K562 (cell line): ENCODE measurements around the gene LHFPL5. TPM values are rescaled to one million over a fixed set of nuclear protein-coding genes. Genes with fewer than 3 reads are reported as not detected.

Experiments used
- C11orf30 ChIP-seq: fragments of 450-650 bp; IDR thresholded peaks from 2 replicates; pipeline ENCODE4 v1.6.1; 2016; ENCODE audit warnings: low read depth, mild to moderate bottlenecking
- CEBPB ChIP-seq: fragments of 450-650 bp; IDR thresholded peaks from 2 replicates; pipeline ENCODE4 v1.6.1; 2016; ENCODE audit warnings: missing genetic modification characterization, missing compliant biosample characterization
- CHCHD3 ChIP-seq: fragments of 250-450 bp; sonication (Bioruptor Pico); IDR thresholded peaks from 2 replicates; pipeline ENCODE4 v2.1.2; 2022; ENCODE audit warnings: mild to moderate bottlenecking
- DMBX1 ChIP-seq: fragments of 250-450 bp; sonication (Bioruptor Pico); IDR thresholded peaks from 2 replicates; pipeline ENCODE4 v1.8.0; 2022; ENCODE audit warnings: inconsistent platforms, mild to moderate bottlenecking, moderate library complexity, borderline replicate concordance
- EP400 ChIP-seq: fragments of 450-650 bp; IDR thresholded peaks from 2 replicates; pipeline ENCODE4 v1.6.1; 2017; ENCODE audit warnings: antibody characterized with exemption, mild to moderate bottlenecking, moderate library complexity
- HNRNPL ChIP-seq: fragments of 200-400 bp; formaldehyde crosslinking; IDR thresholded peaks from 2 replicates; pipeline ENCODE4 v1.6.1; 2017; ENCODE audit warnings: low read depth, mild to moderate bottlenecking, low read length
- MAFG ChIP-seq: fragments of 450-650 bp; conservative IDR thresholded peaks from 2 replicates; pipeline ENCODE4 v1.6.1; 2016; ENCODE audit warnings: missing genetic modification characterization, missing compliant biosample characterization
- NFE2 ChIP-seq: IDR thresholded peaks from 2 replicates; pipeline ENCODE4 v1.6.1; 2014; ENCODE audit warnings: antibody characterized with exemption, low read depth
- NR2C1 ChIP-seq, 2 experiments: fragments of 450-650 bp; IDR thresholded peaks; 2 replicates each; pipeline ENCODE4 v1.6.1; 2017; ENCODE audit warnings: mild to moderate bottlenecking in 2 of 2, antibody characterized with exemption in 1 of 2, inconsistent platforms in 1 of 2, missing compliant biosample characterization in 1 of 2, missing genetic modification characterization in 1 of 2
- RNF219 ChIP-seq: fragments of 250-450 bp; sonication (Bioruptor Pico); IDR thresholded peaks from 2 replicates; pipeline ENCODE4 v1.5.0; 2022; ENCODE audit warnings: mild to moderate bottlenecking
- SNIP1 ChIP-seq: fragments of 450-650 bp; IDR thresholded peaks from 2 replicates; pipeline ENCODE4 v1.7.1; 2017; ENCODE audit warnings: low read depth, mild to moderate bottlenecking
- STAG1 ChIP-seq: sonication (generic); formaldehyde crosslinking; IDR thresholded peaks from 2 replicates; pipeline ENCODE4 v1.5.0; 2020; ENCODE audit warnings: missing genetic modification reagents, borderline replicate concordance
- TFAM ChIP-seq: fragments of 250-450 bp; sonication (Bioruptor Pico); conservative IDR thresholded peaks from 2 replicates; pipeline ENCODE4 v1.5.0; 2021; ENCODE audit warnings: mild to moderate bottlenecking, moderate library complexity
- ZFX ChIP-seq: sonication (generic); formaldehyde crosslinking; IDR thresholded peaks from 2 replicates; pipeline ENCODE4 v1.8.0; 2022; ENCODE audit warnings: mild to moderate bottlenecking, missing genetic modification reagents, moderate library complexity
- ZNF134 ChIP-seq: fragments of 250-450 bp; sonication (Bioruptor Pico); conservative IDR thresholded peaks from 2 replicates; pipeline ENCODE4 v1.4.0; 2020
- ZNF699 ChIP-seq: fragments of 250-450 bp; sonication (Bioruptor Pico); IDR thresholded peaks from 2 replicates; pipeline ENCODE4 v1.8.0; 2021; ENCODE audit warnings: mild to moderate bottlenecking, moderate library complexity; ENCODE audit not compliant: insufficient replicate concordance
- polyA plus RNA-seq, 8 experiments: library from polyadenylated mRNA; depleted of rRNA in 4 of 8; stranded (reverse) in 5 of 8; unstranded in 3 of 8; fragments of >200 nt; fragmentation: Nextera tagmentation in 2 of 8; fragmentation: Illumina TruSeq in 1 of 8; extraction: Ambion mirVana in 2 of 8; extraction: Trizol in 1 of 8; gene quantifications; 2 replicates each; pipeline versions ENCODE4 v1.2.1 to v1.2.3, GENCODE V29; 2011 to 2014; ENCODE audit warnings: inconsistent platforms in 1 of 8, missing spikeins in 1 of 8
- total RNA-seq, 7 experiments: library from RNA; depleted of rRNA in 6 of 7; stranded (reverse); fragments of >200 nt in 6 of 7; fragmentation: Illumina TruSeq in 2 of 7; extraction: Trizol in 2 of 7; gene quantifications; 2 replicates each; pipeline versions ENCODE4 v1.2.1 to v1.2.3, GENCODE V29; 2011 to 2021; ENCODE audit warnings: low replicate concordance in 1 of 7
- TF ChIP-seq, protein P1 (sequence below): sonication (generic); formaldehyde crosslinking; IDR thresholded peaks from 2 replicates; pipeline ENCODE4 v1.8.0; 2022; ENCODE audit warnings: mild to moderate bottlenecking, missing genetic modification reagents

The LHFPL5 gene
- total and polyA plus RNA-seq, 9 of the 15 experiments (the other 6 are each of a cell fraction or from before 2014, with no cell fraction given), result not detected

DNA sequence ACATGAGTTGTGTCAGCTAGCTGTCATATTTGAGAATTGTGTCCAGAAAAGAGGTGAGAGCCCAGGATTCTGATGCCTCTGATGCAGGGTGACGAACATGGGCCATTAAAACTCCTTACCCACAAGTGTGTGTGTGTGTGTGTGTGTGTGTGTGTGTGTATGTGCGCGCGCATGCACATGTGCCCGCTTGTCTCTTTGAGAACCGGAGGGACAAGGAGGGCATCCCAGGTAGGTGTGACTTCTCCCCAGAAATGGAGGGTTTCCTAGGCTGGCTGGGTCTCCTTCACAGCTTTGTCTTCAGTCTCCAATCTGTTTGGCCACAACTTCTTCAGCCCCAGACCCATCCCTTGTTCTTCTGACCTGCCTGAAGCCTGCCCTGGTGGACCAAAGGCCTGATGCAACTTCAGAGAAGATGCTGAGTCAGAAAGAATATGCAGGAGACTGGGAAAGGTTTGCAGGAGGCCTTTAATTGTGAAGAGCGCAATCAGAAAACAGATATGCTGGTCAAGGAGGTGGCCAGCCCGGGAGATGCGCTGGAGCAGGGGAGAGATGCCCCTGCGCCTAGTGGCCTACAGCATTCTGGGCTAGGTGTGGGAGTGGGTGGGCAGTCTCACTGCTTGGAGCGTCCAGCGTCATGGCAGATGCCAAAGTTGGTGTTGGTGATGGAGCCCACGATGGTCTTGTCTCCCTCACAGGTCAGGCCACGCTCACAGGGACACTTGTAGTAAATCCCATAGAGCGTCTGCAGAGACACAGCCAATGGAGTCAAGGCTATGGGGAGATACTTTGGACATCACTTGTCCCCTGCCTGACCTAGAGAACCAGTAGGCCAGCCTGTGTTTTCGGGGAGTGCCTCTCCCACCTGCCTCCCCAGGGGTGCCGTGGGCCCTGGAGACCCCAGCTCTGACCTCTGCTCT lies 10.4 kb upstream of the LHFPL5 start (continued):
- no peak for TF ChIP-seq RNF219 (CRISPR knock-in tag)
- TF ChIP-seq NR2C1 (IDR thresholded peaks at IDR 0.05), result no peak
- no peak for TF ChIP-seq NR2C1 (tag; IDR thresholded peaks at IDR 0.05)
- TF ChIP-seq EP400, result no peak
- TF ChIP-seq NFE2, result peak; percentile 64; the same call in 1 of the 2 replicates
- TF ChIP-seq, protein P1, sequence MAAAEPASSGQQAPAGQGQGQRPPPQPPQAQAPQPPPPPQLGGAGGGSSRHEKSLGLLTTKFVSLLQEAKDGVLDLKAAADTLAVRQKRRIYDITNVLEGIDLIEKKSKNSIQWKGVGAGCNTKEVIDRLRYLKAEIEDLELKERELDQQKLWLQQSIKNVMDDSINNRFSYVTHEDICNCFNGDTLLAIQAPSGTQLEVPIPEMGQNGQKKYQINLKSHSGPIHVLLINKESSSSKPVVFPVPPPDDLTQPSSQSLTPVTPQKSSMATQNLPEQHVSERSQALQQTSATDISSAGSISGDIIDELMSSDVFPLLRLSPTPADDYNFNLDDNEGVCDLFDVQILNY (CRISPR knock-in tag), result no peak
- TF ChIP-seq ZNF699 (CRISPR knock-in tag), result no peak
- no peak for TF ChIP-seq CHCHD3 (CRISPR knock-in tag)
- TF ChIP-seq SNIP1, result no peak
- no peak for TF ChIP-seq TFAM (CRISPR knock-in tag)
- no peak for TF ChIP-seq ZNF134 (CRISPR knock-in tag)
- peak; percentile 20; the same call in 1 of the 2 replicates for TF ChIP-seq STAG1 (CRISPR knock-in tag)
- TF ChIP-seq HNRNPL, result no peak
- peak; percentile 92 for TF ChIP-seq C11orf30
- TF ChIP-seq ZFX, result no peak
- TF ChIP-seq DMBX1 (CRISPR knock-in tag), result no peak
- TF ChIP-seq CEBPB, result 0 out of 2 replicates have a peak, but pooled peaks have one; percentile 39
- TF ChIP-seq MAFG (tag), result peak; percentile 85
